ENCODE measurements around the gene RAD18. TPM values are rescaled to one million over a fixed set of nuclear protein-coding genes. Genes with fewer than 3 reads are reported as not detected.

Gene RAD18
- polyA plus RNA-seq, 10 donors: 3.4 to 7.9 (median 6.9) TPM

DNA sequence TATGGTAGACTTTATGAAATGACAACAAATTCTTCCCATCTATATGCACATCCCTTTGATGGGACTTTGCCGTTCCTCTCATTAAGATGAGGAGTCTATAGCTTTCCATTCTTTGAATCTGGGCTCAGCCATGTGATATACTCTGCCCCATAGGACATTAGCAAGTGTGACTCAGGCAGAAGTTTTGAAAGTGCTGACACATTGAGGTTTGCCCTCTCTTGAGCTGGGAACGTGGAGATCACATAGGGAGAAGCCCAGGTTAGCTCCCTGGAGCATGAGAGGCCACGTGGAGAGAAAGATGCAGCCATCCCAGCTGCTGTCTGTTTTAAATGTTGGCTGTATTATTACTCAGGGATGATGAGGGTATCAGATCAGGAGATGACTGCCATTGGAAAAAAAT is 126.1 kb downstream of the RAD18 start:
- peak in 1 of 3 donors; percentile 71 for DNase-seq

GRCh38 chr3:8836096-8836495 is 127.2 kb downstream of the RAD18 start:
- DNase-seq: no peak

GRCh38 chr3:8835385-8835784 is 127.9 kb downstream of the RAD18 start:
- no peak for DNase-seq

DNA sequence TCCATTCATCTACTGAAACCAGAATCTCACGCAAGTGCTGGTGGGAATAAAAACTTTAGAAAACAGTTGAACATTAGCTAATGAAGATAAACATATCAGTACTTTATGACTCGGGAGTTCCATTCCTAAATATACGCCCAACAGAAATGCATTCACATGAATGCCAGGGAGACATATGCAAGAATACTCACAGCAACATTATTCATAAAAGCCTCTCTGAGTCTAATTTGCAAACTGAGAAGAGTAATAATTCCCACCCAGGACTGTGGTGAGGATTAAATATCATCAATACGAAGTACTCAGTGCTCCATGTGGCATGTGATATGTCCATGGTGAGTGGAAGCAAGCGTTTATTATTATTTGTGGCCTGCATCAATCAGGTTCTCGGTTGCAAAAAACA is 128.3 kb downstream of the RAD18 start:
- no peak for DNase-seq

DNA sequence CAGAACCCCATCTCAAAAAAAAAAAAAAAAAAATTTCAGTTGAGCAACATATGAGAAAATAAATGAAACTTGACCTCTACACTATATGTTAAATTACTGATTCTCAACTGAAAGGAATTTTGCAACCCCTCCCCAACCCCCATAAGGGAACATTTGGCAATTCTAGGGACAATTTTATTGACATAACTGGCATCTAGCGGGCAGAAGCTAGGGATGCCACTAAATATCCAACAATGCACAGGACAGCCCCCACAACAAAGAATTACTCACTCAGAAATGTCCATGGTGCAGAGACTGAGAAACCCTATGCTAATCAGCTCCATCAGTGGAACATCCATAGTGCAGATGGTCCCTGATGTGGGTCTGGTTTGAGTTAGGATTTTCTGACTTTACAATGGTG is 135.6 kb downstream of the RAD18 start:
- no peak for DNase-seq

Other genes starting within 250 kb of the RAD18 start
- 100 to 1,000 TPM; 150 to 329 (median 277) TPM for gene CAV3, start 229.7 kb downstream of the RAD18 start, polyA plus RNA-seq (ENCODE audit: insufficient read length in 10 of 10)
- gene OXTR, start 193.9 kb downstream of the RAD18 start, polyA plus RNA-seq (ENCODE audit: insufficient read length in 10 of 10): 10 to 100 TPM in 1 of 10 donors, 1 to 10 TPM in 9; 3.8 to 11.3 (median 8.2) TPM

All from muscle of back (tissue), 11 donors.